Hematopoietic multipotent progenitor cell treated with erythropoietin and hydrocortisone succinate and interleukin-3 and kit ligand, for 4 days (in vitro differentiated cells): ENCODE measurements around the gene MRGPRD.
"Not testable (repeated sequence)": the region's sequence is repeated elsewhere in the genome, so short reads cannot be mapped to it uniquely, and the experiment has no call there.

Experiments
- DNase-seq: peaks from one replicate; pipeline ENCODE4 v3.0.0-alpha.2; 2015

MRGPRD gene

GRCh38 chr11:68992743-68993255, 12.0 kb upstream of the MRGPRD start:
- DNase-seq: no peak

- no peak for DNase-seq
Observed at GRCh38 chr11:68990995-68991780, 10.4 kb upstream of the MRGPRD start.

- no peak for DNase-seq
Observed at GRCh38 chr11:68989936-68990606, 9.3 kb upstream of the MRGPRD start.

GRCh38 chr11:68988491-68988890, 7.7 kb upstream of the MRGPRD start:
- no peak for DNase-seq

GRCh38 chr11:68987211-68987610, 6.4 kb upstream of the MRGPRD start:
- no peak for DNase-seq

GRCh38 chr11:68983801-68984200, 3.0 kb upstream of the MRGPRD start:
- DNase-seq: peak; percentile 47

- DNase-seq: no peak
Observed at GRCh38 chr11:68982134-68982533, 1.3 kb upstream of the MRGPRD start.

- no peak for DNase-seq
Observed at GRCh38 chr11:68979931-68980775, 633 bp downstream of the MRGPRD start.

- no peak for DNase-seq
Observed at GRCh38 chr11:68978931-68979594, 1.7 kb downstream of the MRGPRD start.

GRCh38 chr11:68978626-68978930, 2.2 kb downstream of the MRGPRD start:
- DNase-seq: no peak

- DNase-seq: no peak
Observed at GRCh38 chr11:68977781-68978625, 2.8 kb downstream of the MRGPRD start.

- DNase-seq: no peak
Observed at GRCh38 chr11:68976563-68976962, 4.2 kb downstream of the MRGPRD start.

- DNase-seq: no peak
Observed at GRCh38 chr11:68976095-68976494, 4.7 kb downstream of the MRGPRD start.

- DNase-seq: peak; percentile 62
Observed at GRCh38 chr11:68974421-68975194, 6.2 kb downstream of the MRGPRD start.

- DNase-seq: not testable (repeated sequence)
Observed at GRCh38 chr11:68973706-68974105, 7.1 kb downstream of the MRGPRD start.

- no peak for DNase-seq
Observed at GRCh38 chr11:68973219-68973618, 7.6 kb downstream of the MRGPRD start.

- no peak for DNase-seq
Observed at GRCh38 chr11:68970921-68971636, 9.7 kb downstream of the MRGPRD start.

- DNase-seq: no peak
Observed at GRCh38 chr11:68969386-68969785, 11.4 kb downstream of the MRGPRD start.

- no peak for DNase-seq
Observed at GRCh38 chr11:68968306-68969250, 12.2 kb downstream of the MRGPRD start.
